ENCODE data around the gene ASIC2.

DNA sequence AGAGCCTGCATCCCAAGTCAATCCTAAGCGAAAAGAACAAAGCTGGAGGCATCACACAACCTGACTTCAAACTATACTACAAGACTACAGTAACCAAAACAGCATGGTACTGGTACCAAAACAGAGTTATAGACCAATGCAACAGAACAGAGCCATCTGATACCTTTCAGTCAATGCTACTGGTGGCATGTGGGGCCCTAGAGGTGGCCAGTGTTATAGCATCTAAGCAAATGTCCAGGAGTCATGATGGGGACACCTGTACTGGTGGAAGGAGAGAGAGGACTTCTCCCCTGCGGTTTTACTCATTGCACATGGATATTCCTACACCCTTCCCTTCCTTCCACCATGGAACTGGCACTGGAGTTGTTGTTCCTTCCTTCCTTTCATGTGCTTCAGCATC is 6.0 kb upstream of the ASIC2 start:
- TF ChIP-seq, protein P1, sequence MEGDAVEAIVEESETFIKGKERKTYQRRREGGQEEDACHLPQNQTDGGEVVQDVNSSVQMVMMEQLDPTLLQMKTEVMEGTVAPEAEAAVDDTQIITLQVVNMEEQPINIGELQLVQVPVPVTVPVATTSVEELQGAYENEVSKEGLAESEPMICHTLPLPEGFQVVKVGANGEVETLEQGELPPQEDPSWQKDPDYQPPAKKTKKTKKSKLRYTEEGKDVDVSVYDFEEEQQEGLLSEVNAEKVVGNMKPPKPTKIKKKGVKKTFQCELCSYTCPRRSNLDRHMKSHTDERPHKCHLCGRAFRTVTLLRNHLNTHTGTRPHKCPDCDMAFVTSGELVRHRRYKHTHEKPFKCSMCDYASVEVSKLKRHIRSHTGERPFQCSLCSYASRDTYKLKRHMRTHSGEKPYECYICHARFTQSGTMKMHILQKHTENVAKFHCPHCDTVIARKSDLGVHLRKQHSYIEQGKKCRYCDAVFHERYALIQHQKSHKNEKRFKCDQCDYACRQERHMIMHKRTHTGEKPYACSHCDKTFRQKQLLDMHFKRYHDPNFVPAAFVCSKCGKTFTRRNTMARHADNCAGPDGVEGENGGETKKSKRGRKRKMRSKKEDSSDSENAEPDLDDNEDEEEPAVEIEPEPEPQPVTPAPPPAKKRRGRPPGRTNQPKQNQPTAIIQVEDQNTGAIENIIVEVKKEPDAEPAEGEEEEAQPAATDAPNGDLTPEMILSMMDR (IDR thresholded peaks at IDR 0.05) = no peak
- no peak for TF ChIP-seq POLR2A (IDR thresholded peaks at IDR 0.05)
- no peak for TF ChIP-seq POLR2AphosphoS5 (IDR thresholded peaks at IDR 0.05; ENCODE audit: insufficient read depth in 1 of 2, low read depth in 1 of 2)

All from vagina (tissue), 2 donors.